SK-N-MC (cell line): ENCODE results near the gene LRRC55.

ENCODE experiments used
- DNase-seq: peaks from one replicate; pipeline ENCODE4 v3.0.0-alpha.2; 2011; ENCODE audit warnings: low read depth, low spot score
- H3K27ac ChIP-seq: fragments of 200-600 bp; sonication (generic); 2 replicates; pipeline ENCODE4 v1.5.1; 2016; ENCODE audit warnings: mixed run types
- H3K36me3 ChIP-seq: fragments of 200-600 bp; sonication (generic); 2 replicates; pipeline ENCODE4 v1.6.1; 2017; ENCODE audit warnings: antibody characterized with exemption, low read length, mixed read lengths; ENCODE audit not compliant: insufficient read depth
- H3K4me3 ChIP-seq: fragments of 200-600 bp; sonication (generic); 2 replicates; pipeline ENCODE4 v1.5.1; 2016
- H3K9ac ChIP-seq: fragments of 200-600 bp; sonication (generic); 2 replicates; pipeline ENCODE4 v1.8.0; 2017; ENCODE audit warnings: mixed run types, mixed read lengths; ENCODE audit not compliant: insufficient read length
- H3K9me3 ChIP-seq: fragments of 200-600 bp; sonication (generic); 2 replicates; pipeline ENCODE4 v1.6.1; 2017; ENCODE audit warnings: low read depth, mild to moderate bottlenecking, antibody characterized with exemption, low read length, moderate library complexity, mixed read lengths
- EZH2 ChIP-seq: fragments of 200-600 bp; sonication (generic); IDR thresholded peaks from one replicate; pipeline ENCODE4 v1.6.1; 2017; ENCODE audit warnings: antibody characterized with exemption
- FOXP2 ChIP-seq: optimal IDR thresholded peaks from 2 replicates; pipeline ENCODE3; 2011; ENCODE audit warnings: mild to moderate bottlenecking, moderate library complexity; ENCODE audit not compliant: insufficient read depth; ENCODE audit errors: extremely low read length, control extremely low read depth
- POLR2AphosphoS5 ChIP-seq: IDR thresholded peaks from 2 replicates; pipeline ENCODE4 v1.6.1; 2012; ENCODE audit warnings: mild to moderate bottlenecking, low read depth, low read length, borderline replicate concordance

Gene LRRC55

DNA sequence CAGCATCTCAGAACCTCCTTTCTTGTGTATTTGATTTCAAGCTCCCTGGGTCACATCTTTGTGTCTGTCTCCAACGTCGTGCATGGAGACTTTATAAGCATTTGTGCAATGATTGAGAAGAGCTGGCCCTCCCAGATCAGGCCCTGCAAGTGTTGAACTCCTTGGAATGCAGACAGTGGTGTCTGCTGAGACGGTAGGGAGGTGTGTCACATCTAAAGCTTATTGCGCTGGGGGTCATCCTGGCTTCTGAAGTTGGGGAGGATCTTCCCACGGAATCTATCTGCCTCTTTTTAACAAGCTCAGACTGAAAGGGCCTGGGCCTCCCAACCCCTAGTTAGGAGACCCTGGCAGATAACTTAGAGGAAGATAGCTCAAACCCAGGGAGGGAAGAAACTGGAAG, 48.6 kb downstream of the LRRC55 start:
- DNase-seq, result no peak
- Histone ChIP-seq H3K27ac (no peak overlapping the region), H3K36me3 (no peaks in the 10 kb centered on the region), H3K4me3 (no peak overlapping the region), H3K9me3 (no peaks in the 10 kb centered on the region), H3K9ac (no peak overlapping the region)
- TF ChIP-seq FOXP2 (no peak), POLR2AphosphoS5 (no peak), EZH2 (no peak)

GRCh38 chr11:57230791-57231538, 49.2 kb downstream of the LRRC55 start:
- Histone ChIP-seq H3K9ac (no peak overlapping the region), H3K27ac (no peak overlapping the region), H3K9me3 (no peaks in the 10 kb centered on the region), H3K4me3 (no peak overlapping the region), H3K36me3 (no peaks in the 10 kb centered on the region)
- no peak for TF ChIP-seq EZH2
- DNase-seq, result no peak

DNA sequence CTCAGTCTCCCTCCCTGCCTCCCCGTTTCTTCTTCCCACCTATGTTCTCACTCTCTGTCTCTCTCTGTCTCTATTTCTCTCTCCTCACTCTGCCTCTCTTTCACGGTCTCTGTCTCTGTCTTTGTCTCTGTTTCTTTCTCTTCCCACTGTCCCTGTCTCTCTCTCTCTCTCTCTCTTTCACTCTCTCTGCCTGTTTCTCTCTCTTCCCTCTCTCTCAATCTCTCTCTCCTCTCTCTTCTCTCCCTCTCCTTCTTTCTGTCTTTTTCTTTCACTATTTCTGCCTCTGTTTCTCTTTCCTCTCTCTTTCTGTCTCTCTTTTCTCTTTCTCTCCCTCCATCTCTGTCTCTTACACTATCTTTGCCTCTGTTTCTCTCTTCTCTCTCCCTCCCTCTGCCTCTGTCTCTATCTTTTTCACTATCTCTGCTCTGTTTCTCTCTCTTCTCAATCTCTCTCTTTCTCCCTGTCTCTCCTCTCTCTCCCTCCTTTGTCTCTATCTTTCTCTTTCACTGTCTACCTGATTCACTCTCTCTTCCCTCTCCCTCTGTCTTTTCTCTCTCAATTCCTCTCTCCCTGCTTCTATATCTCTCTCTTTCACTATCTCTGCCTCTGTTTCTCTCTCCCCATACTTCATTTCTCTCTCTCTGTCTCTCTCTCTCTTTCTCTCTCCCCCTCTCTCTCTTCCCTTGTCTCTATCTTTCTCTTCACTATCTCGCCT, 49.9 kb downstream of the LRRC55 start:
- no peaks in the 10 kb centered on the region for H3K36me3 ChIP-seq
- DNase-seq, result no peak
- H3K27ac ChIP-seq, result no peak overlapping the region
- TF ChIP-seq EZH2, result no peak
- TF ChIP-seq FOXP2, result no peak
- no peak for TF ChIP-seq POLR2AphosphoS5
- H3K4me3 ChIP-seq, result no peak overlapping the region
- H3K9me3 ChIP-seq, result no peaks in the 10 kb centered on the region
- H3K9ac ChIP-seq, result no peak overlapping the region

GRCh38 chr11:57233702-57234101, 51.9 kb downstream of the LRRC55 start:
- TF ChIP-seq POLR2AphosphoS5 (no peak), EZH2 (no peak), FOXP2 (no peak)
- H3K36me3 ChIP-seq, result no peaks in the 10 kb centered on the region
- no peak overlapping the region for H3K4me3 ChIP-seq

DNA sequence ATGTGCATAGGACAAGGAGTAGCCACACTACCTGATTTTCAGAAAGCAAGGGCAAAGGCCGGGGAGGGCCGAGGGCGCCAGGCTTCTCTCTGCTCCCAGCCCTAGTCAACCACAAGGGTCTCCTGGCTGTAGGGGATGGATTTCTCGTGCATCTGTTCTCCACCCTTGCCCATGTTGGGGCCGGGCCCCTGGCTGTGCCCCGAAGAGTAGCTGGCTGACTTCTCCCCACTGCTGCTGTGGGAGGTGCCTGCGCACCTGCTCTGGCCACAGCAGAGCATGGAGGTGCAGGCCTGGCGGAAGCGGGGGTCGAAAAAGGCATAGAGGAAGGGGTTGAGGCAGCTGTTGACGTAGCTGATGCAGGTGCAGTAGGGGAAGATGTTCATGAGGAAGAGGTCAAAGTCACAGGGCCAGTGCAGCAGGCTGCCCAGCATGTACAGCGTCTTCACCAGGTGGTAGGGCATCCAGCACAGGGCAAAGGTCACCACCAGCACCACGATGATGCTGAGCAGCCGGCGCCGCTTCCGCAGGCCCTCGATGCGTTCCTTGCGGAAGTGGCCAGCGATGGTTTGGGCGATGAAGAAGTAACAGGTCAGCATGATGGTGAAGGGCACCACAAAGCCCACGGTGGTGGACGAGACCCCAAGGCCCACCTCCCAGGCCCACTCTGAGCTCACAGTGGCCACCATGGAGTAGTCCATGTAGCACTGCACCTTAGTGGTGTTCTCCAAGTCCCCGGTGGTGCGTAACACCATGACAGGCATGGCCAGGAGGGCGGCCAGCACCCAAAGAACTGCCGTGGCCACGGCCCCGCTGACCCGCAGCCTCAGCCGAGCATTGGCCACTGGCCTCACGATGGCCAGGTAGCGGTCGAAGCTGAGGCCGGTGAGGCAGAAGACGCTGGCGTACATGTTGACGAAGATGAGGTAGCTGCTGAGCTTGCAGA, 54.3 kb downstream of the LRRC55 start:
- Histone ChIP-seq H3K9me3 (no peaks in the 10 kb centered on the region), H3K27ac (no peak overlapping the region), H3K36me3 (no peaks in the 10 kb centered on the region), H3K9ac (no peak overlapping the region), H3K4me3 (no peak overlapping the region)
- no peak for DNase-seq
- TF ChIP-seq POLR2AphosphoS5 (no peak), EZH2 (no peak), FOXP2 (no peak)

More at GRCh38 chr11:57233702-57234101, 51.9 kb downstream of the LRRC55 start:
- no peak for DNase-seq
- Histone ChIP-seq H3K27ac (no peak overlapping the region), H3K9me3 (no peaks in the 10 kb centered on the region), H3K9ac (no peak overlapping the region)

DNA sequence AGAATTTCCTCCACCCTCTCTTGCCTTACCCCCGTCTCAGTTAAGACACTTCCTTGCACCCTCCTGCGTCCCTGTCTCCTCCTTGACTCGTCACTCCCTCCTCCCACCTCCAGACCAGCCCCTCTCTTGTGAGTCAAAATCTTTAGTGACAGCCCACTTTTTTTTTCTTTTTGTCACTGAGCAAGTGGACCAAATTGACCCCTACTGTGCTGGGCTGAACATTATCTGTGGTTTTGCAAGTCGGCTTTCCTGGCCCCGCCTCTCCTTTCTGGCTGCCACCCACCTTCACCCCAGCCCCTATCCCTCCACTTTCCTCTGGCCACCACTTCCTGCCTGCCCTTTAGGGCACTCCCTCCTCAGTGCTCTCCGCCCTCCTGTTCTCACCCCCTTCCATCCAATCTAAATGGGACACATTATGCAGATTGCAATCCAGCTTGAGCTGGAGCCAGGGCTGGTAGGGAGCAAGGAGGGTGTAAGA, 55.5 kb downstream of the LRRC55 start, which contains the start of gene APLNR:
Gene APLNR (minus strand): TSS at position 47 of the 478 bp plus-strand sequence. CDS start 246 bp downstream, outside the sequence.
- Histone ChIP-seq H3K36me3 (no peaks in the 10 kb centered on the region), H3K27ac (no peak within 1 kb of the TSS), H3K9ac (no peak within 1 kb of the TSS), H3K9me3 (no peaks in the 10 kb centered on the region), H3K4me3 (no peak within 1 kb of the TSS)
- TF ChIP-seq EZH2 (no peak), POLR2AphosphoS5 (no peak), FOXP2 (no peak)
- DNase-seq, result no peak

- no peaks in the 10 kb centered on the region for H3K36me3 ChIP-seq
- no peak for DNase-seq
- TF ChIP-seq POLR2AphosphoS5 (no peak), FOXP2 (no peak), EZH2 (no peak)
These were observed 57.6 kb downstream of the LRRC55 start for GRCh38 chr11:57239348-57239747.

GRCh38 chr11:57240007-57240406, 58.3 kb downstream of the LRRC55 start:
- no peak overlapping the region for H3K27ac ChIP-seq
- no peak overlapping the region for H3K4me3 ChIP-seq
- H3K36me3 ChIP-seq, result no peaks in the 10 kb centered on the region
- H3K9ac ChIP-seq, result no peak overlapping the region
- no peaks in the 10 kb centered on the region for H3K9me3 ChIP-seq
- TF ChIP-seq EZH2 (no peak), FOXP2 (no peak), POLR2AphosphoS5 (no peak)
- DNase-seq, result no peak

More at GRCh38 chr11:57239348-57239747, 57.6 kb downstream of the LRRC55 start:
- Histone ChIP-seq H3K27ac (no peak overlapping the region), H3K4me3 (no peak overlapping the region), H3K9me3 (no peaks in the 10 kb centered on the region), H3K9ac (no peak overlapping the region)
